HG03108 (cell line): ENCODE data around the gene PCIF1.

Source experiments
- ATAC-seq: cut with Tn5 transposase; IDR thresholded peaks from one replicate; pipeline ENCODE4 v1.9.1; 2021; ENCODE audit warnings: moderate library complexity; ENCODE audit not compliant: unreplicated experiment

The PCIF1 gene

GRCh38 chr20:45904583-45905504 is 29.6 kb upstream of the PCIF1 start:
- ATAC-seq, result no peak

DNA sequence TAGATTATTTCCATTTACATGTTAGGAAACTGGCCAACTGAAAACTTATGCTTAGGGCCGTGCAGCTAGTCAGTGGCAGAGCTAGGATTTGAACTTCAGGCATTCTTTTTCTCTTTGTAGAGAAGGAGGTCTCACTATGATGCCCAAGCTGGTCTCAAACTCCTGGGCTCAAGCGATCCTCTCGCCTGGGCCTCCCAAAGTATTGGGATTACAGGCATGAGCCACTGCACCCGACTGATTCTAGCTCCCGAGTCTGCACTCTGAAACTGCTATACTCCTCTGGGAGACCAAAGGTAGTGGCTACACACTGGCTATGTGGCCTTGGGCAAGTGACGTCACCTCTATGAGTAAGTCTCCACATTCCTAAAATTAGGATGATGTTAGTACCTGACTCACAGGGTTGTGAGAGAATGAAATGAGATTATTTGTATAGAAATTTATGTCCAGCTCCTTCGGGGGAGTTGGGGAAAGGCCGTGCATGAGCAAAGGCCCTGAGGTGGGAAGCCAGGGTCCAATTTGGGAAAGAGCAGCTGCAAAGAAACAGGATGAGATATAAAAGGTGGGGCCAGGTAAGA is 28.9 kb upstream of the PCIF1 start:
- ATAC-seq, result no peak

DNA sequence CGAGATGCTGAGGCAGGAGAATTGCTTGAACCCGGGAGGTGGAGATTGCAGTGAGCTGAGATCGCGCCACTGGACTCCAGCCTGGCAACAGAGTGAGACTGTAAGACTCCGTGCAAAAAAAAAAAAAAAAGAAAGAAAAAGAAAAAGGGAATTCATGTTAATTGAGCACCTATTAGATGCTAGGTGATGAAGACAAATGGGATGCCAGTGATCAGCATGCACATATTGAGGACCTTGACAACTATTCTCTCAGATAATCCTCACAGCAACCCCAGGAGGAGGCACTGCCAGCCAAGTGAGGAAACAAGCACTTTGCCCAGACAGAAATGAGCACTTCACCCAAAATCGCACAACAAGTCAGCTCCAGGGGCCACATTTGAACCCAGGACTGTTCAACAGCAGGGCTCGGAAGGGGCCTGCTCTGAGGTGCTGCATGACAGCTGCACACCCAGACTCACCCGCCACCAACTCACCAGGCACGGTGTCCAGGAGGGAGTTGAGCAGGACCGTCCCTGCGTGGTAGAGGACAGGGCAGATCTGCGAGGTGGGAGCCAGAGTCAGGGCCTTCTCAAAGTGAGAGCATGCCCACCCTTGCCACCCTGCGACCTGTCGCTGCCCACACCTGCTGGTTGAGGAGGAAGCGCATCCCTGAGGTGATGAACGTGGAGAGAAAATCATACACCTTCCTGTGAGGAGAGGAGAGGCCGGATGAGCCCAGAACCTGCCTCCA is 27.1 kb upstream of the PCIF1 start:
- no peak for ATAC-seq

GRCh38 chr20:45908084-45908483 is 26.4 kb upstream of the PCIF1 start:
- ATAC-seq, result no peak

- no peak for ATAC-seq
Measured at GRCh38 chr20:45909336-45909808, 25.1 kb upstream of the PCIF1 start.

- ATAC-seq, result no peak
Measured at GRCh38 chr20:45909817-45910669, 24.4 kb upstream of the PCIF1 start.

DNA sequence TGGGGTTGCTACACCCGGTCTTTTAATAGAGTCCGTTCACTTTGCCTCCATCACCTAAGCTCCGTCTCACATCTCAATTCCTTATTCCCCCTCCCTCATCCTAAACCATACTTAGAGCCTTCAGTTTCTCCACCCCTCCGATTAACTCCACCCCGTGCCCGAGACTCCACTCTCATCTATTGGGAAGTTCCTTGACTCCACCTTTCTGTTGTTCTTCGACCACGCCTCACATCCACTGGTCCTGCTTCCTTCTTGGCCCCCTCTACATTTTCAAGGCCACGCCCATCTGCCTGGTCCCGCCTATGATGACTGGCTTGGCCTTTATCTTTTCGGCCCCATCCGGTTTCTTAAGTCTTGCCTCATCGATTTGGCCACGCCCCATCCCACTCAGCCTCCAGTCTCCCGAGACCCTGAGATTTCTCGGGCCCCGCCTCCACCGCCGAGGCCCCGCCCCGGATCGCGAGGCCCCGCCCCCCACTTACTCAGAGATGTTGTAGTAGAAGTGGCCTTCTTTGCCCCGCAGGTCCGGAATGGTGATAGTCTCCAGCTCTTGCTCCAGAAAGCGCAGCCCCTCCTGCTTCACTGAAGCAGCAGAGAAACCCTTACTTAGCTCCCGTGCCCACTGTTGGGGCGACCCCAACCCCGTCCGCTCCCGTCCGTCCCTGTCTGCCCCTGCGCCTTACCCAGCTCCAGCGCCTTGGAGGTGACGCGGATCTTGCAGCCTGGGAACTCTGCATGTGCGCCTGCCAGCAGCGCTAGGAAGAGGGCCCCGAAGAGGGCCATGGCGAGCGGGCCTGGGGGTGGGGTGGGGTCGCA is 23.6 kb upstream of the PCIF1 start:
- peak; percentile 91 for ATAC-seq

DNA sequence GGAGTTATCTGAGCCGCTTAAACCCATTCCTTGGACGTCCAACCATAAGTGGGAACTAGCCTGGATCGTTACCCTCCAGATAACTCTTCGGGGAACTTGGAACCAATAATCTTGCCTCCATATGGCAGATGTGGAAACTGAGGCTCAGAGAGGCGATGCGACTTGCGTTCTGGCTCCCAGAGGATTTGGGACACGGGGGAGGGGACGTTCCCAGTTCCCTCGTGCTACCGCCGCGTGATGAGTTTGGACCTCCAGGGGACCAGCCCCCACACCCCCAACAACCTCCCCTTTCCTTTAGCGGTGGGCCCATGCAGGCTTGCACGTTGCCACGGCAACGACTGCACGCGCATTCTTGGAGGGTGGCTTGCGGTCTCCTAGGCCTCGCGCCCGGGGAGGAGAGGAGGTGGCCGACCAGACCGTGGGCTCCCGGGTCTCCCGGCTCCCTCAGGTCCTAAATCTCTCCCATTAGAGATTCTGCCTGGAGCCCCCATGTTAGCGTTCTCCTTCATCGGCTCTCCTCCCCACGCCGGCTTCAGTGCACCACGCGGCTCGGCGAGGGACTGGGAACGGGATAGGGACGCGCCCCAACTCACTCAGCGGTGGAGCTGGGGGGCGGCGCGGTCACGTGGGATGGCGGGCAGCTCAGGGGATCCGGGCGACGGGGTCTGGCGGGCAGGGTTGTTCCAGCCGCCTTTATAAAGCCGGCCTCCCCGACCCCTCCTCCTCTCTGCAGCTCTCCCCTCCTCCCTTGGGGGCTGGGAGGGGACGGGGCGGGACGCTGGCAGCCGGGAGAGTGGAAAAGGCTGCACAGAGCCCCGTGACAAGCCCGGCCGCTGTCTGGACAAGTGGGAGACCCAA is 22.8 kb upstream of the PCIF1 start, which contains the start of gene PLTP:
TSS of gene PLTP (minus strand) at position 670 of the 858 bp plus-strand sequence. CDS start 703 bp downstream, outside the sequence.
- no peak for ATAC-seq

DNA sequence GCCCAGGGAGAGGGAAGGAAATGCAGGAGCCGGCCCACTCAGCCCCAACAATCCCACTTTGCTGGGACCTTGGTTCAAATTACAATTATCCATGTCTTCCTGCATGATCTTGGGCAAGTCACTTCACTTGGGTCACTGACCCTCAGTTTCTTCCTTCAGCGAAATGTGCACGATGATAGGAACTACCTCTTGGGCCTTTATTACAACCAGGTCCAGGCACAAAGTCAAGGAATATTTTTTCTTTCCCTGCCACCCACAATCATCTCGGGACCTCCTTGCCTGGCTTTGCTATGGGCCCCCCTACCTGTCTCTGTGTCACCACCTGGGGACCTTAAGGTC is 22.2 kb upstream of the PCIF1 start:
- ATAC-seq, result no peak

DNA sequence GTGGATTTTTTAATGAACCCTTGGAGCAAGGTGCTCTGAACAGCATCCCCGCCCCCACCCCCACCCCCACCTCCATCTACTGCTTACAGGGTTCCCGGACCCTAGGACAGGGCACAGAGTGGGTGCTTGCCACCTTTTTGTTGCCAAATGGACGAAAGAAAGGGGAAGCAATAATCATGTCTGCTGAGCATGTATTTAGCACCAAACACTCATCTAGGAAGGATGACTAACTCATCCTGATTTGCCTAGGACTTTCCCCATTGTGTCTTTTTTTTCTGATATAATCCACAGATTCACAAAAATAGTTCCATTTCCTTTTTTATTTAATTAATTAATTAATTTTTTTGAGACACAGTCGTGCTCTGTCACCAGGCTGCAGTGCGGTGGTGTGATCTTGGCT is 21.4 kb upstream of the PCIF1 start:
- no peak for ATAC-seq

DNA sequence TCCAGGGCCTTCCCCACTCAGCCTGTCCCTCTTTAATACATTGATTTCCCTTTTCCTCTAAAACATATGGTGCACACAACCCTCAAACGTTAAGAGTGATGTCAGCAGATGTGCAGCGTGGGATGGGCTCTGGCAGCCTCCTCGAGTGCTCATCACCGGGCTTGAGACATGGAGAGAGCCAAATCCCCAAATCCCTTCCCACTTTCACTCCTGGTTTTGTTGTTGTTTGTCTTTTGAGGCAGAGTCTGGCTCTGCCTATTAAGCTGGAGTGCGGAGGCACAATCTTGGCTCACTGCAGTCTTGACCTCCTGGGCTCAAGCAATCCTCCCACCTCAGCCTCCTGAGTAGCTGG is 16.7 kb upstream of the PCIF1 start:
- no peak for ATAC-seq

- no peak for ATAC-seq
Measured at GRCh38 chr20:45918182-45918737, 16.2 kb upstream of the PCIF1 start.

DNA sequence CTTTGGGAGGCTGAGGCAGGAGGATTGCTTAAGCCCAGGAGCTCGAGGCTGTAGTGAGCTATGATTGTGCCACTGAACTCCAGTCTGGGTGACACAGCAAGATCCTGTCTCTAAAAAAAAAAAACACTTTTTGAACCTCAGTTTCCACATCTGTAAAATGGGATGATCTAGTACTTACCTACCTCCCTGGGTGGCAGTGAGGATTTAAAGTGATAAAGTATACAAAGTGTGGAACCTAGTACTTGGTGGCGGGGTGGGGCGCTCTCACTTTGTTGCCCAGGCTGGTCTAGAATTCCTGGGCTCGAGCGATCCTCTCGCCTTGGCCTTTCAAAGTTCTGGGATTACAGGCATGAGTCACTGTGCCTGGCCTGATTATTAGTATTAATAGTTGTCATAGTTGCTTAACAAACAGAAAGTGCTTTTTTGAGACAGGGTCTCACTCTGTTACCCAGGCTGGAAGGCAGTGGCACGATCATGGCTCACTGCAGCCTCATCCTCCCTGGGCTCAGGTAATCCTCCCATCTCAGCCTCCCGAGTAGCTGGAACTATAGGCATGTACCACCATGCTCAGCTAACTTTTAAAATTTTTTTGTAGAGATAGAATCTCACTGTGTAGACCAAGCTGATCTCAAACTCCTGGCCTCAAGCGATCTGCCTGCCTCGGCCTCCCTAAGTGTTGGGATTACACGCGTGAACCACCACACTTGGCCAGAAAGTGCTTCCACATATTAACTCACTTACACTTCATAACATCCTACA is 15.5 kb upstream of the PCIF1 start:
- no peak for ATAC-seq

DNA sequence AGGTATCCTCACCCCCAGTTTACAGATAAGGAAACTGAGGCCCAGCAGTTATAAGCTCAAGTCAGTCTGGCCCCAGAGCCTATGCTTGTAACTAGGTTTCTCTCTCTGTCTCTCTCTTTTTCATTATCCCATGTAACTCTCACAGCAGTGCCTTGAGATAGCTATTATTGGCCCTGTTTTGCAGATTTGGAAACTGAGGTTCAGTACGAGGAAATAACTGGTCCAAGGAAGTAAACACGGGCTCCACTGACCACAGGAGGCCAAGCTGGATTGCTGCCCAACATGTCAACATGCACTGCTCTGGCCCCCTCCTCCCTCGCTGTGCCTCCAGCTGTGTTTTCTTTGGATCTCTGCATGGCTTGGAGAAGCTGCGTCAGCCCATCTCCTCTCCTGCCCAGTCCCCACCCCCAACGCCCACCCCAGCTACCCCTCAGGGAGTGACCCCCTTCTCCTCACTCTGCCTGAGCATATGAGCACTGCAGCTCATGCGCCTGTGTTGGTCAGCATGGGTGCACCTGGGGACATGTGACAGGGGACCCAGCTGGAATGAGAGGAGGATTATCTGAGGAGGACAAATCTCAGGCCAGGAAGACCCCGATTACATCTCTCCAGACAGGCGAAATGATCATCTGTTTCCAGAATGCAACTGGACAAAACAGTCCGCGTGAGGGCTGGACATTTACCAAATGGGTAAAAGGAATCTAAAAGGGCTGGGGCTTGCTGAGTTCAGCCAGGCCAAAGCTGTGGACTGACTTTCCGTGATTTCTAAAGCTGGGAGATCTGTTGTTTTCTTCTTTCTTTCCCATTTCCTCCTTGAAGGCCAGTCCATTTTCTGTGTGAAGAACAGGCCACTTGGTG is 14.7 kb upstream of the PCIF1 start:
- no peak for ATAC-seq

DNA sequence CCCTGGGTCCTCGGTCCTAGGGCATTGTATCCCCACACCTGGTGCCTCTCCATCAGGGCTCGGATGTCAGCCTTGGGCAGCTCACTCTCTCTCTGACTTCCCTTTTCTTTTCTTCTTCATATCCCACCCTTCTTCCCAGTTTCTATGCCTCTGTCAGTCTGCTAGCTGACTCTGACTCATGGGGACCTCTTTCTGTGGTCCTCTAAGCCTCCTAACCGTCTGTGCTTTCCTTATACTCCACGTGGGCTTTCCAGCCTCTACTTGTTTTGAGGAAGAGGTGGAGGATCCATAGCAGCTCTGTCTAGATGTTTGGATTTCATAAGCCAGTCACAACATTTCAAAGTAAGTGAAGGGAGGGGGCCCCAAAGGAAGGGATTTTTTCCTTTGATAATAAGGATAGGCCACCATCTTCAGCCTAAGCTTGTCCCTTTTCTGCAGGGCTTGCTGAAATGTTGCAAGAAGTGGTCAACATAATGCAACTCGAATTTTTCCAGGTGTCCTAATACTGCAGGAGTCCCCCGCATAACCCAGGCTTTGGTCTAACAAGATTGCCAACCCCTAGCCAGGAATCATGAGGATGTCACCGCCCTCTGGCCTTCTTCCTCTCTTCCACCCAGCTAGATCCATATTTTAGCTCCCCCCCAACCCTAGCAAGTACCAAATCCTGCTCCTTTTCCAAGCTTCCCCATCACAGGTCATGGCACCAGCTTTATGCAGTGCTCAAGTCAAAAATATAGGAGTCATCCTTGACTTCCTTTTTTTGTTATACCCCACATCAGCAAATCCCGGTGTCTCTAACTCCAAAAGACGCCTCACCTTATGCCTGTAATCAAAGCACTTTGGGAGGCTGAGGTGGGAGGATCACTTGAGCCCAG is 13.8 kb upstream of the PCIF1 start:
- ATAC-seq, result no peak
